Nephron (organoid): ENCODE measurements around the gene RUSF1.
A peak's percentile ranks its signal among the peaks of the same experiment; 100 is the strongest.
"Not testable (repeated sequence)": the region's sequence is repeated elsewhere in the genome, so short reads cannot be mapped to it uniquely, and the experiment has no call there.

ENCODE experiments used
- H3K27ac Mint-ChIP-seq, 3 experiments: 2 replicates each; pipeline ENCODE4 v1.8.0; 2020; ENCODE audit warnings: mixed read lengths in 3 of 3, mild to moderate bottlenecking in 2 of 3, moderate library complexity in 1 of 3
- H3K27me3 Mint-ChIP-seq: 2 replicates; pipeline ENCODE4 v1.8.0; 2021; ENCODE audit warnings: low read depth, mild to moderate bottlenecking, moderate library complexity, mixed read lengths
- H3K36me3 Mint-ChIP-seq: 2 replicates; pipeline ENCODE4 v1.8.0; 2020; ENCODE audit warnings: low read depth, mixed read lengths
- H3K4me1 Mint-ChIP-seq: 2 replicates; pipeline ENCODE4 v1.8.0; 2020; ENCODE audit warnings: mixed read lengths
- H3K4me3 Mint-ChIP-seq, 3 experiments: 2 replicates each; pipeline ENCODE4 v1.8.0; 2020; ENCODE audit warnings: mild to moderate bottlenecking in 3 of 3, mixed read lengths in 3 of 3, moderate library complexity in 2 of 3
- H3K9me3 Mint-ChIP-seq: 2 replicates; pipeline ENCODE4 v1.8.0; 2020; ENCODE audit warnings: mixed read lengths
- CTCF ChIP-seq, 3 experiments: fragments of 200-600 bp; sonication (generic); IDR thresholded peaks; one replicate each; pipeline ENCODE4 v1.5.0; 2021; ENCODE audit warnings: antibody characterized with exemption in 3 of 3; ENCODE audit not compliant: unreplicated experiment in 3 of 3

RUSF1 gene

GRCh38 chr16:31487071-31487719 lies 21.0 kb downstream of the RUSF1 start:
- H3K27me3 Mint-ChIP-seq = peaks cover 51% of the 10 kb centered on the region
- no peaks in the 10 kb centered on the region for H3K9me3 Mint-ChIP-seq
- H3K4me3 Mint-ChIP-seq = peak overlapping the region; percentile 85 to 88 (median 85)
- TF ChIP-seq CTCF (IDR thresholded peaks at IDR 0.05; ENCODE audit: unreplicated experiment in 3 of 3) = no peak
- peaks cover 9% of the 10 kb centered on the region for H3K4me1 Mint-ChIP-seq
- H3K36me3 Mint-ChIP-seq = peaks cover 17% of the 10 kb centered on the region
- no peak overlapping the region for H3K27ac Mint-ChIP-seq

GRCh38 chr16:31486045-31486444 lies 22.1 kb downstream of the RUSF1 start:
- Mint-ChIP-seq H3K4me1 (peaks cover 9% of the 10 kb centered on the region), H3K4me3 (peak overlapping the region; percentile 78 to 88 (median 85)), H3K27ac (peak overlapping the region in 1 of 3 experiments; percentile 31), H3K9me3 (no peaks in the 10 kb centered on the region), H3K27me3 (peaks cover 55% of the 10 kb centered on the region), H3K36me3 (peaks cover 11% of the 10 kb centered on the region)
- no peak for TF ChIP-seq CTCF (IDR thresholded peaks at IDR 0.05; ENCODE audit: unreplicated experiment in 3 of 3)

GRCh38 chr16:31485571-31485970 lies 22.6 kb downstream of the RUSF1 start:
- no peak for TF ChIP-seq CTCF (IDR thresholded peaks at IDR 0.05; ENCODE audit: unreplicated experiment in 3 of 3)
- Mint-ChIP-seq H3K4me1 (peaks cover 13% of the 10 kb centered on the region), H3K9me3 (no peaks in the 10 kb centered on the region), H3K27ac (peak overlapping the region in 1 of 3 experiments; percentile 31), H3K36me3 (peaks cover 6% of the 10 kb centered on the region), H3K4me3 (peak overlapping the region; percentile 42 to 88 (median 78)), H3K27me3 (peaks cover 55% of the 10 kb centered on the region)

GRCh38 chr16:31484491-31485171 lies 23.6 kb downstream of the RUSF1 start:
- peaks cover 3% of the 10 kb centered on the region for H3K36me3 Mint-ChIP-seq
- peaks cover 15% of the 10 kb centered on the region for H3K4me1 Mint-ChIP-seq
- peak overlapping the region in 2 of 3 experiments; percentile 48 to 67 for H3K4me3 Mint-ChIP-seq
- no peaks in the 10 kb centered on the region for H3K9me3 Mint-ChIP-seq
- H3K27ac Mint-ChIP-seq = peak overlapping the region in 2 of 3 experiments; percentile 41 to 89
- H3K27me3 Mint-ChIP-seq = peaks cover 57% of the 10 kb centered on the region
- TF ChIP-seq CTCF (IDR thresholded peaks at IDR 0.05; ENCODE audit: unreplicated experiment in 3 of 3) = no peak

GRCh38 chr16:31484048-31484447 lies 24.1 kb downstream of the RUSF1 start:
- peak overlapping the region in 2 of 3 experiments; percentile 41 to 89 for H3K27ac Mint-ChIP-seq
- peaks cover 15% of the 10 kb centered on the region for H3K4me1 Mint-ChIP-seq
- not testable (repeated sequence) for H3K9me3 Mint-ChIP-seq, H3K36me3 Mint-ChIP-seq
- peak overlapping the region in 2 of 3 experiments; percentile 21 to 67 for H3K4me3 Mint-ChIP-seq
- H3K27me3 Mint-ChIP-seq = peaks cover 53% of the 10 kb centered on the region

GRCh38 chr16:31483081-31483480 lies 25.1 kb downstream of the RUSF1 start, which contains the start of gene SLC5A2:
Gene SLC5A2 (plus strand): TSS chr16:31483123. CDS start chr16:31483137, 14 bp downstream.
- Mint-ChIP-seq H3K27me3 (peaks cover 53% of the 10 kb centered on the region), H3K4me3 (no peak within 1 kb of the TSS), H3K36me3 (no peaks in the 10 kb centered on the region), H3K4me1 (peaks cover 15% of the 10 kb centered on the region), H3K9me3 (no peaks in the 10 kb centered on the region), H3K27ac (peak within 1 kb of the TSS in 1 of 3 experiments; percentile 6)
- TF ChIP-seq CTCF (IDR thresholded peaks at IDR 0.05; ENCODE audit: unreplicated experiment in 3 of 3) = no peak
